Activated CD4-positive, alpha-beta T cell treated with anti-CD3 and anti-CD28 coated beads for 48 hours (primary cell): ENCODE results near the gene KLHL29.

Source experiments
- DNase-seq: peaks from one replicate; pipeline ENCODE4 v3.0.0-alpha.2; 2020

The KLHL29 gene

GRCh38 chr2:23600346-23600745 lies 215.4 kb downstream of the KLHL29 start:
- no peak for DNase-seq

- DNase-seq, result no peak
Measured at GRCh38 chr2:23601301-23601965, 216.5 kb downstream of the KLHL29 start.

DNA sequence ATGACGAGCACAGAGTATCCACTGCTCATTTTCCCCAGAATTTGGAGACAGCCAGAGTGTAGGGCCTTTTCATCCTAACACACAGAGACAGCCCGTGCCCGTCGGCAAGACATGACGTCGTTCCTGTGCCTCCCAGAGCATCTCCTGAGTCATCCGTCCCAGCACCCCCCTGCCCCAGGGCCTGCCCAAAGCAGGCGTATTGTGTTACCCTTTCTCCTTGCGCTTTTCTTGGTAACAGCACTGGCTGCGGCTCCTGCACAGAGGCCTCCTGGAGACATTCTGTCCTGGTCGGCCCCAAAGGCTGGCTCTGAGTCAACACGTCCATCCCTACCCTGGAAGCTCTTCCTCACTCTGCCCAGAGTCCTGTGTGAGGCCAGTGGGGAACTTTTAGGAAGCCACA lies 217.1 kb downstream of the KLHL29 start:
- no peak for DNase-seq

DNA sequence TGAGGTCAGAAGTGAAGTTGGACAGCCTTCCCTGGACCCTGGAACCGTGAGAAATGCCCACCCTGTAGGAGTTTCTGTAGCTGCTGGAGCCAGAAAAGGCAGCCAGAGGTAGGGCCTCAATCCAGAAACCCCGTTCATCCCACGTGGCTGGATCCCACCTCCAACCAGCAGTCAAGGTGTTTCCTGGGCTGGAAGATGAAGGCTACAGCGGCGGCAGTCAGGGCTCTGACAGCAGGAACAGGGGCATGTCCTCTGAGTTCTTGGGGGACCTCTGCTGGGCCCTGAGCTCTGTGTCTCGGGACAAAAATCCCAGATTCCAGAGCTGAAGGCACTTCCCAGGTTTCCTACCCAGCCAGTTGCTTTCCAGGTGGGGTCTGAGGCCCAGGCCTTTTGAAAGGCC lies 218.2 kb downstream of the KLHL29 start:
- no peak for DNase-seq

DNA sequence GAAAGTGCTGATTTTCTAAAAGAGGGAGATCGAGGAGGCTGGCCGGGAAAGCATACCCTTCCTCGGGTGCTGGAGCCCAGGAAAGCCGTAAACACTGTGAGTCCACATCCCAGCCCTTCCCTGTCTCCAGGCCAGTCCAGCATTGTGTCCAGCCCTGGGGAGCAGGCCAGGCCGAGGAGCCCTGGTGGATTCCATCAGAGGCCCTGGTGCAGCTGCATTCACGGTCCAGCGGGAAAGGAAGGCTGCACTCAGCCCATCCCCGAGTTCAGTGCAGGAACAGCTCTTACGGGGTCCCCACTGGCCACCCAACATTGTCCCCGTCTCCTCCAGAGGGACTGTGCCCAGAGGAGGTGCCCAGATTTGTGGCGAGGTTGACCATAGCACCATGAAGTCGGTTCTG lies 218.6 kb downstream of the KLHL29 start:
- DNase-seq, result no peak

DNA sequence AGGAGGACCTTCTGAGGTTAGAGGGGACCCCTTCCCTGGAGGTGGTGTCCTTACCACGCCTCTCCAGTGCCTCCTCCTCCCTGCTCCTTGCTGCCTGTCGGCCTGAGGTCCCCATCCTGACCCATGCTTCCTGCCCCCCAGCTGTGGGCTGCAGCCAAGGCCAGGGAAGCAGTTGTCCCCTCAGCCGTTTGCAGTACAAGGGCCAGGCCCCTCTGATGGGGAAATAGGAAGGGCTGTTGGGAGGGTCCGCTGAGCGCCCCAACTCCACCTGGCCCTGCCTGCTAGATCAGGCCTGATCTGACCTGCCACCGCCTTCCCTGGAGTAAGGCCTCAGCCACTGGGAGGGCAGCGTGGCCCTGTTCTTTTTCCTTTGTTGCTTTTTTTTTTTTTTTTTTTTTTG lies 219.8 kb downstream of the KLHL29 start:
- no peak for DNase-seq

DNA sequence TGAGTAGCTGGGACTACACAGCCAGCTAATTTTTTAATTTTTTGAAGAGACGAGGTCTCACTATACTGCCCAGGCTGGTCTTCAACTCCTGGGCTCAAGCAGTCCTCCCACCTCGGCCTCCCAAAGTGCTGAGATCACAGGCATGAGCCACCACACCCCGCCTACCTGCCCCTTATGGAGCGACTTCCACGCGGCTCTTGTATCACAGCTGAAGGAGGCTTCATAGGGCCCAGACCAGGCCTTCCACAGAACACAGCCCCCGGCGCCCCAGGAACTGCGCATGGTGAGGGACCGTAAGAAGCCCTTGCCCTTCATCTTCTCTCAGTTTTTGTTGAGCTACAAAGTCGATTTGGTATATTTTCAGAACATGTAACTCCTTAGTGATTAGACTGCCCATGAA lies 220.3 kb downstream of the KLHL29 start:
- DNase-seq, result no peak

DNA sequence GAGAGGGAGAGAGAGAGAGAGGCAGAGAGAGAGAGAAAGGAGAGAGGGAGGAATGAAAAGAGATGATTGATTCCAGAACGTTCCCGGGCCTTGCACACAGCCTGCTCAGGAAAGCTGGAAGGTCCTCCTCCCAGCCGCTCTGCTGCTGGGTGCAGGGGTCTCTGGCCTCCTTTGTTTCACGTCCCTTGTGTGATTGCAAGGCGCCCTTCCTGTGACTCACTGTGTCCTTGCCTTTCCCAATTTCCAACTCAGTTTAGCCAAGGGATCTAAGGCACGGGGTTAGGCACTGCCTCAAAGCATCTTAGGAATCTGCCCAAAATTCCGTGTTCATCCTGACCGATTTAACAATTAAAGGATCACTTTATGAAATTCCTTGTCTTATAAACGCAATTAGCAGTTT lies 221.2 kb downstream of the KLHL29 start:
- DNase-seq, result no peak

DNA sequence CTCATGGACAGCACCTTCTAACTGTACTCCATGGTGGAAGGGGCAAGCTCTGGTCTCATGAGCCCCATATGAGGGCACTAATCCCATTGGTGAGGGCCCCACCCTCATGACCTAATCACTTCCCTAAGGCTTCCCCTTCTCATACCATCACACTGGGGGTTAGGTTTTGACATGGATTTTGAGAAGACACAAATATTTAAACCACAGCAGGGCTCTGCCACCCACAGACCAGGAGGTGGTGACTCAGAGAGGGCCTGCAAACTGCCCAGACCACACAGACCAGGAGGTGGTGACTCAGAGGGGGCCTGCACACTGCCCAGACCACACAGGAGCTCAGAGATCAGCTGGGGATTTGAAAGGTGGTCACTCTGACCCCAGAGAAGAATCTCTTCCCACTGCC lies 222.0 kb downstream of the KLHL29 start:
- no peak for DNase-seq

GRCh38 chr2:23607925-23608324 lies 222.9 kb downstream of the KLHL29 start:
- no peak for DNase-seq

DNA sequence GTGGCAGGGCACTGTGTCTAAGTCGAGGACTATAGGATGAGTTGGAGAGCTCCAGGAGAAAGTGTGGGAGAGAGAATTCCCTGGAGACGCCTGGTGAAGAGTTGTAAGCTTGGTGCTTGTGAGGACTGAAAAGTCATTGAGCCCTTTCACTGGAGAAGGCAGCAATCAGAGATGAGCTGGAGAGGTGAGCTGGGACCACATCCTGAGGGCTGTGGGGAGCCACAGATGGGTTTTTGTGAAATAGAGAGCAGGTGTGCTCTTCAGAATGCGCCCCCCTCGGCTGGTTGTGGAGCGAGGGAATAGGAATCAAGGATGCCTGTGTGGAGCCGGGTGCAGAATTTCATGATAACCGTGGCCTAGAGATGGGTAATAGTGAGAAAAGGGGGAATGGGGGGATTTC lies 224.3 kb downstream of the KLHL29 start:
- no peak for DNase-seq

- DNase-seq, result no peak
Measured at GRCh38 chr2:23611839-23612238, 226.9 kb downstream of the KLHL29 start.

DNA sequence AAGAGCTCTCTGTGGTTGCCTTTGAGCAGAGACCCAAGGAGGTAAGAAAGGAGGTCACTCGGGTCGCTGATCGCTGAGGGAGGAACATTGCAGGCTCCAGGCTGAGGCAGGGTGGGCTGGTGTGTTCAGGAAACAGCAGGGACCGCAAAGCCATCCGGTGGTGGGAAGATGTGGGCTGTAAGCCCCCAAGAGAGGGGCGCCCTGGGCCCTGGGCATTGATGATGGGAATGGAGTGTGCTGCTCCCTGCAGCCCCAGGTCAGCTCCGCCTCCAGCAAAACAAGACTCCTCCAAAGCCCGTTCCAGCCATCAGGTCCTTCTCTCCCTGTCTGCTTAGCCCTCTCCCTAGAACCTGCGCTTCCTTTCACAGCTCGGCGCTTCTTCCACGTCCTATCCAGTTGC lies 229.7 kb downstream of the KLHL29 start:
- no peak for DNase-seq

GRCh38 chr2:23615216-23616020 lies 230.4 kb downstream of the KLHL29 start:
- DNase-seq, result no peak

DNA sequence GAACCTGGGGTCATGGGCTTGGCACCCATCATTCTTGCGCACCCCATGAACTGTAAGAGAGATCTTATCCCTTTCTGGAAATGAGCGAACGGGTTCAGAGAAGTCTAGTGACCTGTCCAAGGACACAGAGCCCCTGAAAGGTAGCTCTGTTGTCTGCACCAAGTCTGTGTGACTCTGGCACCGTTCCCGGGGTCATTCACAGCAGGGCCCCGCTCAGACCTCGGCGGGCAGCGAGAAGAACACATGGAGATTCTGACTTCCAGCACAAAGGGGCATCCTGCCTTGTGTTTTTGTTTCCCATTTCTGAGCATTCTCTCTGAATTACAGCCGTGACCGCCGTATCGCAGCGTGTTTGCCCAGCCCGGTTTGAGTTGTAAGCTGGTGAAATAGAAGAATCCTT lies 231.7 kb downstream of the KLHL29 start:
- no peak for DNase-seq

DNA sequence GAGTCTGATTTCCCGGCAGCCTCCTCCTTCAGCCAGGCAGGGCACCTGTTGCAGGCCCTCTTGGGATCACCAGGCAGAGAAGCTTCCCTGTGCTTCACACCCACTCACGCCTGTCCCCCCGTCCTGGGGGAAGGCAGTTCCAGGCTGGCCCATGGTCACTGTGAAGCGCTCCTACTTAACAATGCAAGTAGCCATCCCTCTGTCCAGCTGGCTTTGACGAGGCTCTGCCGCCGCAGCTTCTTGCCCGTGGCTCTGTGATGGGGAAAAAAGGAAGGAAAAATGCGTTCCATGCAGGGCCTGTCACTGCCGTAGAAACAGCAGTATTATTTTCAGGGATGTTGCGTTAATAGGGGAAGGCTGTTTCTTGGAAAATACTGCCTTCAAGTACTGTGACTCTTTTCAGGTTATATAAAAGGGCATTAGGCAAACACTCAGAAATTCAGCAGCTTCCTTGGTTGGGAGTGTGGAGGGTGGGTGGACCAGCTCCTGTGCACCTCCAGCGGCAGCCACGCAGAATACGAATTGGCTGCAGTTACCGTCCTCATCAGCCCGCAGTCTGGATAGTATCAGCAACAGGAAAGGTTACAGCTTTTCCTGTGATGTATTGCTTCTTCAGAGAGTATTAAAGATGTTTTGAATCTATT lies 232.3 kb downstream of the KLHL29 start:
- no peak for DNase-seq

DNA sequence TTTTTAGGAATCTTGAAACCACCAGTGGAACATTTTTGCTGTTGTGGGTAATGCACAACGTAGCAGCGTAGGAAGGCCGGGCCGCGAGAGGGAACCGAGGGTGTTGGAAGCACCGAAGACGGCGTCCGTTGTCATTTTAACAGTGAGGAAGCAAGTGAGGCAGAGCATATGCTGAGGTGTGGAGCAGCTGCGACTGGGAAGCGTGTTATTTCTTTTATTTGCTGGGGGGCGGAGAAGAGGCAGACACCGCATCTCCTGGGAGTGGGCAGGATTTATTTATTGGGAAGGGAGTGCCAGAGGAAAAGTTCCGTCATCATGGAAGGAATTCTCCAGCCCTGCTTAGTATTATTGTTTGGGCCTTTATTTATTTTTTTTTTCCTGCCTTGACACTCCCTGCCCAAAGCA lies 232.8 kb downstream of the KLHL29 start:
- DNase-seq, result no peak

DNA sequence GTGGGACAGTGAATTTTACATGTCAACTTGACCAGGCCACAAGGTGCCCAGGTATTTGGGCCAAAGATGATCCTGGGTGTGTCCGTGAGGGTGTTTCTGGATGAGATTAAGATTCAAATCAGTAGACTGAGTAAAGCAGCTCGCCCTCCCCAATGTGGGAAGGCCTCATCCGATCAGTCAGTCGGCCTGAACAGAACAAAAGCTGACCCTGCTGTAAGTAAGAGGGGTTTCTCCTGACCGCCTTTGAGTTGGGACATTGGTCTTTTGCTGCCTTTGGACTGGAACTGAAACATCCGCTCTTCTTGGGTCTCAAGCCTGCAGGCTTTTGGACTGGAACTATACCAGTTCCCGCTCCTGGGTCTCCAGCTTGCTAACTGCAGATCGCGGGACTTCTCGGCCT lies 233.3 kb downstream of the KLHL29 start:
- no peak for DNase-seq

DNA sequence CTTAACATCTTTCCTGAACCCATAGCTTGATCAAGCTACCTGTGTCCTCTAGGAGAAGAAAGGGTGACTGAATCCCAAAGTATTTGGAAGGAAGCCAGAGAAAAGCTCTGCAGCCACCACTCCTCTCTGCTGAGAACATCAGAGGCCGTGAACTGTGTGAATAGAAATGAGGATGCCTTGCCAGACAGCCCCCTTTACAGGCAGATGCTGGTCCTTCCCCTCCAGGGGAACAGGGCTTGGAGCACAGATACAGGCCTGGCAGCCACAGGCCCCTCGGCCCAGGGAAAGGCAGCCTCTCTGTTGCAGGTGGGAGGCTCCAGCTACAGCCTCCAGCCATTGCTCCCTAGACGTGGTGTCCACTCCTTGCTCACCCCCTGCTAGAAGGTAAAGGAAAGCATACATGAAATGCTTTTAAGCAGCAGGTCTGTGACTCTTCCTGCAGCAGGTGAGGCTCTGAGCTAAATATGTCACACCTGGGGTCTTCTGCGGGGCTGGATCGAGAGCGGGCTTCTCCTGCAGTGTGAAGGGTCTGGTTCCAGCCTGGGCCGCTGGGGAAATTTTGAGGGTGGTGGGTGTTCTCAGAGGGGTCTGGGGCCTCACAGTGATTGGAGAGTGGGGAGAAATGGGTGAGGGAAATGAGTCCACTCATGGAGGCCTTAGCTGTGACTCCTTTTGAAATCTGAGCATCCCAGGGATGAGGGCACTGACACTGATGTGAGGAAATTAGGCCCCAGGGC lies 234.0 kb downstream of the KLHL29 start:
- no peak for DNase-seq

DNA sequence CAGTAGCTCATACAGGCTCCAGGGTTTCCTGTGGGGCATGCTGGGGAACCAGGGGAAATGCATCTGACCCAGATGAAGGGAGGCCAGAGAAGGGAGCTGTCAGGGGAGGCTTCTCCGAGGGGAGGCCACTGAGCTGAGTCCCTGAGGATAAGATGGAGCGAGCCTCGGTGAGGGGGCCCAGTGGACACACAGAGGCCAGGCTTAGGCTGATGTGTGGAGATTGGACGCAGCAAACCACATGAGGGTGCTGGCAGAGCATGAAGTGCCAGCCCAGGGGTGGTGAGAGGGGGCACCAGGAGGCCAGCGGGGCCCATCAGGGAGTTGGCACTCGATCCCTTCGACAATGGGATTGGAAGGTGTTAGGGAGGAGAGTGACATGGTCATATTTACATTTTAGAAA lies 235.0 kb downstream of the KLHL29 start:
- DNase-seq, result no peak

DNA sequence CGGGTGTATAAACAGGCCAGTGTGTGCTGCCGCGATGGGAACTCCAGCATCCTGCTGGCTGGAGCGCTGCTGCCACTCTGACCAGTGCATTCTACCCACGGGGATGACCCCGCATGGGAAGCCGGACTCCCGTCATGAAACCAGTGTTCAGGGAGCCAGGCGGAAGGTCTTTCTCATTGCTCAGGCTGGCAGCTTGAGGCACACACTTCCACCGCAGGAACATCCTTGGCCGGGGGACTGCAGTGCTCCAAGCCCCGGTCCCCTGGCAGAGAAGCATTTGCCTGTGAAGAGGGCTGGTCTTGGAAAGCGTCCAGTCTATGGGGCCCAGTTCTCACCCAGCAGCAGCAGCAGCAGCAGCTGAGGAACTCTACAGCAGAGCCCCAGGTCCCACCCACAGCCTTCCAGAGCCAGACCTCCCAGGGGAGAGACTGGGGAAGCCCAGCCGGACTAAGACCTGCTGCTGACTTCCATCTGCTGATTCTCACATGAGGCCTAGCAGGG lies 235.9 kb downstream of the KLHL29 start:
- no peak for DNase-seq

GRCh38 chr2:23621616-23622015 lies 236.6 kb downstream of the KLHL29 start:
- DNase-seq, result no peak

DNA sequence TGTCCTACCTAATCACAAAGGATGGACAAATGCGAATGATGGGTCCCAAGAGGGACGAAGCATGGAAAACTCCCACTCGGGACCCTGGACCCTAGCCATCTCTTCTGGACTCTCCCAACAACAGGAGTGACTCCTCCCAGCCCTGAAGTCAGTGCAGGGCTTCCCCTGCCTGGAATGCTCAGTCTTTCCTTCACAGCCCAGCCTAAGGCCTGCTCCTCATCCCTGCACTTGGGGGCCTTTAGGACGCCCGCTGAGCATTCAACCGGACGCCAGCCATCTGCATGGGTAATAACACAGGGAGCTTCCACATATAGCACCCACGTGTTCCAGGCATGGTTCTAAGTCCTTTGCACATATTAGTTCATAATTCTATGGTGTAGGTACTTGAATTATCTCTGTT lies 237.5 kb downstream of the KLHL29 start:
- DNase-seq, result no peak
